HG03457 (cell line): Measurements from ENCODE around the gene NTF3.

Experiments
- ATAC-seq: cut with Tn5 transposase; IDR thresholded peaks from one replicate; pipeline ENCODE4 v1.9.1; 2021; ENCODE audit warnings: moderate number of reproducible peaks; ENCODE audit not compliant: unreplicated experiment

Gene NTF3

DNA sequence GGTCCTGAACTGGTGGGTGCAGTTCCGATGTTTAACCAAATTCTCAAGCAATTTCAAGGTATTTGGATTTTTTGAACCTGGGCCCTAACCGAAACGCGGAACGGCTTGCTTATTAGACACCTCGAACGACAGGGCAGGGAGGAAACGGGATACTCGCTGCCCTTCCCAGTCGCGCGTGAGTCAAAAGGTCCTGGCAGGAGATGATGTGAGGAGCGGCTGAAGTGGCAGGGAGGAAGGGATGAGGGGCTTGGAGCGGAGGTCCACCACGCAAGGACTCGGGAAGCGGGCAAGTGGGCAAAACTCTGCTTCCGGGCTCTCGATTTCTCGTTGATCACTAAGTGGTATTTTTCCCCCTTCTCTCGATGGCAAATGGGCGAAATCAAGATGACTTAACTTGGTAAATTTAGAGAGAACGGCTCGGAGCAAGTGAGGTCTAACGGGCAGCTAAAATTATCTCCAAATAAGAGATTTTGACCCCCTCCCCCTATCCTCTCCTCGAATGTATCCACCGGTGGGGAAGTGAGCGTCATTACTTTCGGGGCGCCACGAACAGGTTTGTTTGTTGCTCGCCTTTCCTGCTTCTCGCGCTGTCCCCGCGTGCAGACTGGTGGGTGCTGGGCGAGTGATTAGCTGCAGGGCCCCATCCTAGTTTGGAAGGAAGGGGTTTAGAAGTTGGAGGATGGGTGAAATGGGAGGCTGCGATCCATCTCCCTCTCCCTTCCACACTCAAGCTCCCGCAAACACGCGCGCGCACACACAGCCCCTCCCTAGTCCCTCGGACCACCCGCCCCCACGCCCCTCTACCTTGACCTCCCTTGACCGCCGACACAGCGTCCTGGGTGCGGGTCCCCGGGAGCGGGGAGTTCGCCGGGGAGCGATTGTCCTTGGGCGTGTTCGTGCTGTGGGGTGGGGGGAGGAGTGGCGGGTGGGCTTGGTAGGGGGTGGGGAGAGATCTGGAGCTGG lies 986 bp upstream of the NTF3 start:
- ATAC-seq = no peak

DNA sequence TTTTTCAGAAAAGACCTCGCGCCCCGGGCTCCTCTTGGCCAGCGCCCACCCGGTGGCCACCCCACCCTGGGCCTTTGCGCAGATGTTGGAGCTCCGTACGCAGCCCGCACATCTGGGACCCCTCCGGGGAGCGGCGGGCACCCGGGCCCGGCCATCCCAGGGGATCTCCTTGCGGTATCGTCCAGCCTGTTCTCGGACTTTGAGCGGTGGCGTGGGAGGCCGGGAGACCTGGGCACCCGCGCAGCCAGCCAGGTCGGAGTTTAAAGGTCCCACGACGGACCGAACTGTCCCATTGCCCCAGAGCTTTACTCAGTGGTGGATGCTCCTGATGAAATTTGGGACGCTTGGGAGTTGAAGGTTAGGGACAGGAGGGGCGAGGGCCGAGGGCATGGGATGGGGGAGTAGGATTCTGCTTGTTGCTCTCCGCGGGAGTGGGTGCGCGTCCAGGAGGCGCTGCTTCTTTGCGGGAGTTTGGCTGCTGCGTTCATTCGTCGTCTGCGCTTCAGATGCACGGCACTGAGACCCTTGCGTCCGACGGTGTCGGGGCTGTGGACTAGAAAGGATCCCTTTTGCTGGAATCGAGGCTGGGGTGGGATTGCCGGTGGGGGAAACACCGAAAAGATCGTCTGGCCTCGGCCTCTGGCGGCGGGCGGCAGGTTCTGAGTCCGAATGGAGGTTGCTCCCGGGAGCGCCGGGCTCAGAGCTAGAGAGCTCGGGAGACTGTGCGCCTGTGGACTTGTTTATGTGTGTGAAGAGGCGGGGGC lies 1.4 kb downstream of the NTF3 start:
- no peak for ATAC-seq

DNA sequence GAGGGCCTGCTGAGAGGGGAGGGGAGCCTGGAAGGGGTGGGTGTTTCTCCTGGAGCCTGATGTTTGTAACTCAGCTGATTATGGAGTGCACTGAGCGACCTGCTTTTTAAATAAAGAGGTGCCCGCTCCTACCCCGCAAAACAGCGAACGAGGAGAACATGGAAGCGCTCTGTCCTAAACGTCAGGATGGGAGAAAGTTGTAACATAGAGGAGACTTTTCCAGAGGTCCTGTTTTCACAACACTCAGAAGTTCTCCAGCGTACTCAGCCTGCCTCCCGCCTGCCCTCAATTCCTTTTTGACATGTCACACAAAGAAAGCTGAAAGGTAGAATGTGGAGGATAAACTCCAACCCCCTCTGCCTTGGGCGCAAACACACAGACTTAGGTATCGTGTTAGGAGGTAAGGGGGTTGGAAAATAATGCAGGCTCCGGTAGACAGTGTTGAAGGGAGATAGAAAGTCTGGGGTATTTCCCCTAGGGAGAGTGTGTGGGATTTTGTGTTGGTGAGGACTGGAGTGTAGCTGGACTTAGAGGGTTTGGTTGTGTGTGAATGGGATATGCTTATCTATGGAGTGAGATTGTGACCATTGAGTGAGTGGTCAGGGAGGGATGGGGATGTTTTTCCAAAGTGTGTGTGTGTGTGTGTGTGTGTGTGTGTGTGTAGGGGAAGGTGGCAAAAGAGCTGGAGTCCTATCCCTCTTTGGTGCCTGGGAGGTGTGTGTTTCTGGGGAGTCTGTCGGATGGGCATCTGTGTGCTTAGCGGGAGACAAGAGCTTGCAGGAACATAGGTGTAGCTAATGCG lies 2.1 kb downstream of the NTF3 start:
- ATAC-seq = no peak

DNA sequence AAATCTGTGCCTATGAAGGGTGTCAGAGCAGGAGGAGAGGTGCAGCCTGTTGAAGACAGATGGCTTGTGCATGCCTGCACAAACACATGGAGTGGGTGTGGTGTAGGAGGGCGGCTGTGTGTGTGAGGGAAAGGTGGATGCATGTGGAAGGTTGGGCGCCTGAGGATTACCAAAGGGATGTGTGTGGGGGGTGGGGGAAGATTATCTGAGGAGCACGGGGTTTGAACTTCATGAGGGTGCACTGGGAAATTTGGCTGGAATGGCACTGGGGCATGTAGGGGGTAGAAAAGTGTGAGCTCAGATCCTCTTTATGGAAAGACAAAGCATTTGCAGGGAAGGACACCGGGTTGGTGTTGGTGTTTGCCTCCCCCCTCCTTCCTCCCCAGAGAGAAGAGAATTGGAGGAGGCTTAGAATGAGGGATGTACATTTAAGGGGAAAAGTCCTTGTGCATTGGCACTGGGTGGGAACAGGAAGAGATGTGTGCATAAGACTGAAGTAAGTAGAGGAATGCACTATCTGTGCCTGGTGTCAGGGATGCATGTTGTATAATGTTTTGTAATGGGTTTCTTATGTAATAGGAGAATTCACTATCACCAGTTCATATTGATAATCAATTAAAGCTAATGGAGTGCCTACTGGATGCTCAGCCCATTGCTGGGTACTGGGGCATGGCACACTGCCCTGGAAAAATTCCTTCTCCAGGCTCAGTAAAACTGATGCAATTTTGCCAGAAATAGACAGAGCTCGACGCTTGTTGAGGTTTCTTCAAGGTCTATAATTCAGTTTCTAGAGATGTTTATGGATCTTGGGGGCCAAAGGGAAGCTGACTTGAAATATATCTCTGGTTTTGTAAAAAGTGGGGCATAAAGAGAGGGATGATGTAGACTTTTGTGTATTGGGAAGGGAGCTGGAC lies 3.0 kb downstream of the NTF3 start:
- no peak for ATAC-seq

DNA sequence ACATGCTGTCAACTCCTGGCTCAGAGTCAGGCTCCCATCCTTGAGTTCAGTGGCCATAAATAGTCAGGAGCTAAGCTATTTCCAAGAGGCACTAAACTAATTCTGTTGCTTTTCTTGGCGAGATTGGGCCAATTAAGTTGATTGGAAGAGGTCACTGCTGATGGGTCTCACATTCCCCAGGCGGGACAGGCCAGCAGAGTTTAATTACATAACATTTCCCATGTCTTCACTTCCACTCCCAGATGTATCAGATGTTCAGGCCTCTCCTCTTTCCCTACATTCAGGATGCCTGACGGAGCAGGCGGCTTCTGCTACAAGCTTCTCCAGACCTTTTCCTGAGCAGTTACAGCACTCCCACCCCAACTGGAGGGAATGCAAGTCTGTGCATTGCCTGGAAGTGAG lies 5.3 kb downstream of the NTF3 start:
- ATAC-seq = no peak

DNA sequence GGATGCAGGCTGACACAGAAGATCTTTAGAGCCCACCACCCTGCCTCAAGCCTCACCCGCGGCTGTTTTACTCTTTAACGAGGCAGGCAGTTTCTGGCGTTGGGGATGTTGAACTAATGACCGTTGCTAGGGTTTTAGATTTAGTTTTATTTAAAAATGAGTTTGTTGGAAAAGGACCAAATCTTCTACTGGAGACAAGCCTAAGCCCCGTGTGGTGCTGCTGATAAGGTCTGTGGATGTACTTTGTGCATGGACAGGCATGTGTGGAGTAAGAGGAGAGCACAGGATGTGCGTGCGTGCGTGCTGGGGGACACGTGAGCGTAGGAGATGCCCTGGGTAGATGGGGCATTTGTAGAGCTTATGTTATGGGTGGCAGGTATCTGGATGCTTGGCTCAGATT lies 5.7 kb downstream of the NTF3 start:
- ATAC-seq = no peak

DNA sequence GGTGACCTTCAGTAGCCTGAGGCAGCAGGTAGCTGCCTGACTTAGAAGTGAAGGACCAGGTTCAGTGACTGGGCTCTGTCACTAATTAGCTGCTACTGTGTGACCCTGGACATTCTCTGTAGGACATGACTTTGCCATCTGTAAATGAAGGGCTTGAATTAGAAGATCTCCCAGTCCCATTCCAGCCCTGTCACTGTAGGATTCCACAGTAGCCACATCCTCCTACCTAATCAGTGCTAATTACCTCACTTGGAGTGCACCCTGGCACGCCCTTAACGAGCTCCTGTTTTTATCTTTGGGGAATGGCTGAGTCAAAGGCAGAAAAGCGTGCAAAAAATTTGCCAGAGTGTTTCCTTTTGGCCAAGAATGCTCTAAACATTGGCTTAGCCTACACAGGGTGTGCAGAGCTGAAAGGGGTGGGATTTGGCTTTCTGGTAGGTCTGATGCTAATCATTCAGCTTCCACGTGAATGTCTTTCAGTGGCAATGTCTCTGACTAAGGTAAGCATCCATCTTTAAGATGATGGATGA lies 6.8 kb downstream of the NTF3 start:
- ATAC-seq = no peak

DNA sequence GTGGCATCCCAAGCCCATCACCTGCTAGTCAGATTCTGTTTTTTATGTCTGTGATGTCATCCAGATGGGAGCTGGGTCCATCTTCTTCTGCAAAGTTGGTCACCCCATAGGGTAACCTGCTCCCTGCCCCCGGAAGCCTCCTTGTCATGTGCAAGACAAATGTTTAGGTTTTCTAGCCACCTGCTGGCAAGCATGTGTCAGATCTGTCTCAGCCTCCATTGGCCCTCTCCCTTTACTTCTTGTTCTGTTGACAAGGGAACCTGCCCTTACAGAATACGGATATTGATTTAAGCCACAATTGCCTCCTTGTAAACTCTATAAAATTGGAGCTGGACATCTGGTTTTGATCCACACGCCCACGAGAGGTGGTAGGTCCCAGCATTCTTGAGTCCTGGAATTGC lies 7.5 kb downstream of the NTF3 start:
- no peak for ATAC-seq

DNA sequence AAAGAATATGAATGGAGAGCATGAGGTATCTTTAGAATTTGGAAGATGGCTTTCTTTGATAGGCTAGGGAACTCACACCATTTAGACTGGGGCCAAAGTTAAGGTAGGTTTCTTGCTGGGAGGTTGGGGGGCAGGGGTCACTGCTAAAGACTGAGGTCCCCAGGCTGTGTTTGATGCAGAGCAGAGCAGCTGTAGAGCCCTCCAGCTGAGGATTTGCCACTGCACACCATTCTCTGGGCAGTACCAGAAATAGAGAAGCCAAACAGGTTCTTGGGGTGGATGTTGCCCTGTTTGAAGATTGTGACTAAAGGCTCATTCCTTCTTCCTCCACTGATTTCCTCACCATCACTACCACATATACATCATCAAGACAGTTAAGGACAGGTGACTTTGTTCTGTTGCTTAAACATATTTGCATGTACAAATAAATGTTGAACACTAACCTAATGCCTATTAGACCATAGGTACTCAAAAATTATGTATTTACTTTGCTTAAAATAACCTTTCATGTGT lies 7.9 kb downstream of the NTF3 start:
- ATAC-seq = no peak

DNA sequence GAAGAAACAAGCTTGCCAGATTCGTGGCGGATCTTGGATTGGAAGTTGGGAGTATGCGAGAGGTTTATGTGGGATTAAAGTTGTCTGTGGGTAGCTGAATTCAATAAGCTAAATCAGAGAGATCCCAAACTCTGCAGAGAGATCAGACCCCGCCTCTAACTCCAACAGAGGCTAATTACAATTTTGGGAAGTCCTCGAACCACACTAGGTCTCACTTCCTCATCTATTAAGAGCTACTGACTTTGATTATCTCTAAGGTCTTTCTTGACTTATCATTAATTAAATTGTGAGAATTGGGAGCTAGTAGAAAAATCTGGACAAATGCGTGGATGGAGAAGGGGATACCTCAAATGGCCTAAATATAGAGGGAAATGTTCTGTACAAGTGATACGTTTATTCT lies 9.1 kb downstream of the NTF3 start:
- no peak for ATAC-seq

DNA sequence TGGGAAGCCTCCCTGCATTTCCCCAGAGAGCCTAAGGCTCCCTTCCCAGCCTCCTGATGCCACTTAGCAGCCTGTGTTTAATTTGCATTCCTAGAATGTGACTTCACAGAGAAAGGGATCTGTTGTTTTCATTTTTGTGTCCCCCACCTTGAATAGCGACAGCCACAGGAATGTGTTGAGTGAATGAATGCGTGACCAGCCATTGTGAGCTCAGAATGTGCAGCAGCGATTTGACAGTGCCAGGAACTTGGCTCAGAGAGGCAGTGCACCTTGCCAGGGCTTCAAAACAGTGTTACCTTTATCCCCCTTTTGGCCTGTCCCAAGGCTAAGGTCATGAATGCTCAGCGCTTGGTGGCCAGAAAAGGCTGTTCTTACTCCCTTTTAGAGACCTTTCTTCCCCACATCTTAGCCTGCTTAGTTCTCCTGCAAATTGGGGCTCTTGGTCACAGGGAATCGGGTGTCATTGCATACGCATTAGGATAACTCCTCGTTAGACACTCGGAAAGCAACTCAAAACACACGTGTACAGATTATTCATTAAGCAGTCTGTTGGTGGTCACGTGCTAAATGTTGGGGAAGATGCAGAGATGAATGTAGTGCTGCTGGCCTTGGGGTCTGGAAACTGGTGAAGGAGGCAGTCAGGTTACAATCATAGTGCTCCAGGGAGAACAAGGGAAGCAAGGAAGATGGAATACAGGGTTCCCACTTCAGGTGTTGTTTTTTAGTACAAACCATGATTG lies 9.8 kb downstream of the NTF3 start:
- no peak for ATAC-seq

DNA sequence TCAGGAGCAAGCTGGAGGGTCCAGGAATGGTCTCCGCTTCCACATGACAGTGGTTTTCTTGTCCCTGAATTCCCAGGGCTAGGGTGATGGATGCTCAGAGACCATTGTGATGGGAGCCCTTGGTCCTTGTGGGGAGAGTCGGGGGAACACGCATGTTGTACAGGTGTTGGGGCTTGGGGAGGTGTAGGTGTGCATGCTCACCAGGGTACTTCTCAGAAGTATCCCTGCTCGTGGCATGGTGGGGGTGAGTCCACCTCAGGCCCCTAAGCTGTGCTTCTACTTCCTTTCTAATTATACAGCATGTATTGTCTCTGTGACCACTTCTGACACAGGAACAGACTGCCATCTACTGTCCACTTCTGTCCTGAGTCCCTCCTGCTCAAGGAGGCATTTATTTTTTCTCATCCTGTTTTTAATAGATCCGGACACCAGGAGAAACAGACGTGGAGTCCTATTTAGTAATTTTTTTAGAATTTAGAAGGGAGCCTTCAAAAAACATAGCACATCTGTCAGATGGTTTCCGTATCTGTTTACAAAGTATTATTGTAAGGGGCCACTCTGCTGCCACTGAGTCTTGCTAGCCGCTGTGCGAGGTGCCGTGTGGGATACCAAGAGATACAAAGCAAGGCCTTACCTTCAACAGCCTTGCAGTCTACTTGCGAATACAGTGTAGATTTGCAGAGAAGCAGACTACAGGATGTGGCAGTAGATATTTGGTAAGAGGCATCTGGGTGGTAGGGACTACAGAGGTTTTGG lies 10.5 kb downstream of the NTF3 start:
- no peak for ATAC-seq

DNA sequence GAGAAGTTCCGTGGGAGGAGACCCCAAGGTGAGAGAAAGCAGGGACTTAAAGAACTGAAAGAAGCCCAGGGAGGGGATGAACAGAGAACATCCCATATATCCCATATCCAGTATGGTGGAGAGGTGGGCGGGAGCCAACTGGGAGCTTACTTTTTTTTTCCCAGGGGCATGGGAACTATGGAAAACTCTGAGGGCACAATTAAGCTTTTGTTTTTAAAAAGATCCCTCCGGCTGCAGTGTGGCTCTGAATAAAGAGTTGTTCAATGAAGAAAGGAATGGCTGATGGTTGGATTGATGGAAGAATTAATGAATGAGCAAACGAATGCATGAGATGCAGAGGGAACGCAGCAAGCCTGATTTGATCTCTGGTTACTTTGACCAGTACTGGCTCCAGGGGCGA lies 12.6 kb downstream of the NTF3 start:
- ATAC-seq = no peak

DNA sequence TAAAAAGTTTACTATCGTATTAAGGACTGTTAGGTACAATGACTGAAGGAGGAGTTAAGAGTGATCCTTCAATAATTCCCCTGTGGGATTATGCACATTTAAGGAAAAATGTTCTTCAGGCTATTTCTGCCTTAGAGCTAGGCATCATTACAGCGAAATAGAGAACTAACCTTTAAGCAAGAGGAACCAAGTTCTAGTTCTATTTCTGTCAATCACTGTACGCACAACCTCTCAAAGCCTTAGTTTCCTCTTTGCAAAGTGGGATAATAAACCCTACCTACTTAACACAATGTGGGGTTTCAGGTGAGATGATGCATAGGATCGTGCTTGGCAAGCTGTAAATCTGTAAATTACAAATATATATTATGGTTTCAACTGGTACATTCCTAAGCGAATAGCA lies 15.4 kb downstream of the NTF3 start:
- no peak for ATAC-seq

DNA sequence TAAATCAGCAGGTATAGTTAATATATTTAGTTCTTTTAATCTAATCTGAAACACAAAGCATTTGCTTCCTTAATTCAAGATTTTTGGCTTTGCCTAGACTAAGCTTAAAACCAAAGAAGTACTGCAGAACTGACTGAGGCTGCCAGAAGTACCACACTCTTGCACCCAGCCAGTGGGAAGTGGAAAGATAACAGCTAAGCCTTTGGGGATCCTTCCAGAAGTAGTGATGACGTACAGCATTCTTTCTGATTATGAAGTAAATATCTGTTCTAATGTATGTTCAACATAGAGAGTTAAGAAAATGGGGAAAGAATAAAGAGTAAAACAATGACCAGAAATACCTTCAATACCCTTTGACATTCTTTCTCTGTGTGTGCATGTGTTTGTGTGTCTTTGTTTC lies 19.3 kb downstream of the NTF3 start:
- no peak for ATAC-seq

DNA sequence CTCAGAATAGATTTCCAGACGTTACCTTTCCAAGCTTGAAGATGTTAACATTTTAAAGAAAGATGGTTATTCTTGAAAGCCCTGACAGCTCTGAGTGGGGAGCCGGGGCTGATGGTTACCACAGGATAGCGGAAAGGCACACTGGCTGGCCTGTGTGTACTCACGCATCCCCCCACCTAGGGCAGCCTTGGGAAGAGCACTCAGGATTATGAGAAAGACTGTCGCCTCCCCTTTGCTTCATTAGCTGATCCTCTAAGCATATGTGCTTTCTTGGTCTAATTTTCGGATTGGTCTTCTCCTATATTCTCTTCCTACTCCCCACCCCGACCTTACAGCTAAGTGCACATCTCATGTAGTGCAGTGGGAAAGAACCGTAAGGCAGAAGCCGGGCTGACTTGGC lies 20.7 kb downstream of the NTF3 start:
- ATAC-seq = no peak

DNA sequence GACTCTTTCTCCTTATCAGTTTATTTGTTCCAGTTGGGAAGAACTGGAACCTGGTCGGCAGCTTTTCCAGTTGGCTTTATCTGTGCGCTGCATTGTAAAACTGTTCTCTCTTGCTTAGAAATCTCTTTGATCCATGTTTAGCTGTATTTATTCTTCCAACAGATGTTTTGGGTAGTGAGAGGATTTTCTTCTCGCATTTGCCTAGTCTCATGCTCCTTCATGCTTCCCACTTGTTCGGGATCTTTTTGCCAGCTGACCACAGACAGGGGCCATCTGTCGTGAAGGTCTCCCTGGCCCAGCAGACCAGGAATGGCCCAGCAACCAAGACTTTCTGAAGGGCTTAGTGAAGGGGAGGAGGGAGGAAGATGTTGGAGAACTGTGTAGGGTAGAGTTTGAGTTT lies 21.6 kb downstream of the NTF3 start:
- ATAC-seq = no peak

DNA sequence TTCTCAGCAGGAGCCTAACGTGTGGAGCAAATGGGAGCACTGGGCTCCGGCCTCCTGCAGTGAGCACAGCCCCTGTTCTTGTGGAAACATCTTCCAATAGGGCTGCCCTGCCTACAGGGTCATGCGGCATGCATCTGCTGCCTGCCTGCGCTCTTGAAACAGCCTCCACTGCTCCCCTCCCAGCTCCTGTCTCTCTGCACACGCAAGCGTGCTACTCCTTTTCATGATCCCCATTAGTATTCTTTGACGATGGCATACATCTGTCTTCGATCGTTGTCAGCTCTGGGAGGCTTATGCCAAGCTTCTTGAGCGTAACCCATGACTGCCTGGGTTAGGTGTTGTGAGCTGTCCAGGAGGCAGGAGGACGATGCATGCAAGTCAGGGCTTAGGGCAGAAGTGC lies 23.1 kb downstream of the NTF3 start:
- no peak for ATAC-seq
